H1 (cell line): ENCODE measurements around the gene FAM221B. TPM values are rescaled to one million over a fixed set of nuclear protein-coding genes. Genes with fewer than 3 reads are reported as not detected.
A peak's percentile ranks its signal among the peaks of the same experiment; 100 is the strongest.

ENCODE experiments used
- CTCF ChIA-PET: fragments of 300-600 bp; sonication (Branson Sonifier 250); formaldehyde crosslinking; loops from one replicate; lab custom pipeline; 2021; ENCODE audit not compliant: partially characterized antibody; lab: Charles Lee
- POLR2A ChIA-PET: fragments of 300-600 bp; sonication (Branson Sonifier 250); formaldehyde crosslinking; loops from one replicate; lab custom pipeline; 2021; ENCODE audit warnings: inconsistent platforms; ENCODE audit not compliant: partially characterized antibody; lab: Charles Lee
- DNase-seq, 2 experiments: peaks; one replicate each; pipeline versions ENCODE4 v3.0.0 to v3.0.0-alpha.2; 2010 to 2022; ENCODE audit warnings: low spot score in 2 of 2, low read depth in 1 of 2, mixed read lengths in 1 of 2
- FAIRE-seq: peaks from 2 replicates; lab custom pipeline; 2011; peaks lifted over from hg19 to GRCh38; lab: Jason Lieb, UNC
- H2AFZ ChIP-seq: 2 replicates; pipeline ENCODE4 v1.8.1; 2012; ENCODE audit warnings: low read length, inconsistent platforms
- H2AK5ac ChIP-seq: 2 replicates; pipeline ENCODE4 v1.6.1; 2013; ENCODE audit warnings: low read depth, low read length
- H2BK120ac ChIP-seq: replicated peaks from 2 replicates; pipeline ENCODE3; 2013; ENCODE audit warnings: low read depth, low read length, inconsistent platforms
- H2BK12ac ChIP-seq: 2 replicates; pipeline ENCODE4 v1.6.1; 2013; ENCODE audit warnings: low read depth, low read length
- H2BK15ac ChIP-seq: 2 replicates; pipeline ENCODE4 v1.6.1; 2013; ENCODE audit warnings: low read length
- H2BK20ac ChIP-seq: 2 replicates; pipeline ENCODE4 v1.6.1; 2013; ENCODE audit warnings: low read length
- H2BK5ac ChIP-seq: 2 replicates; pipeline ENCODE4 v1.6.1; 2013; ENCODE audit warnings: low read depth, low read length
- H3K14ac ChIP-seq: 2 replicates; pipeline ENCODE4 v1.6.1; 2013; ENCODE audit warnings: inconsistent platforms; ENCODE audit not compliant: insufficient read length
- H3K18ac ChIP-seq: 2 replicates; pipeline ENCODE4 v1.6.1; 2013; ENCODE audit warnings: low read length; ENCODE audit errors: extremely low read depth
- H3K23ac ChIP-seq: 2 replicates; pipeline ENCODE4 v1.6.1; 2013; ENCODE audit warnings: inconsistent platforms; ENCODE audit not compliant: insufficient read length
- H3K23me2 ChIP-seq: 2 replicates; pipeline ENCODE4 v1.6.1; 2013; ENCODE audit warnings: low read depth, low read length
- H3K27ac ChIP-seq: 2 replicates; pipeline ENCODE4 v1.6.1; 2011; ENCODE audit warnings: low read depth, low read length, inconsistent platforms
- H3K27me3 ChIP-seq, 4 experiments: replicated peaks in 1 of 4; 1 replicate in 1 of 4; 2 replicates in 3 of 4; pipeline versions ENCODE4 v1.6.1 to v1.8.1; 2011 to 2013; ENCODE audit warnings: low read length in 3 of 4, mild to moderate bottlenecking in 3 of 4, inconsistent platforms in 2 of 4, mixed read lengths in 2 of 4, moderate library complexity in 1 of 4; ENCODE audit not compliant: control insufficient read depth in 3 of 4, insufficient read depth in 3 of 4; ENCODE audit errors: extremely low read depth in 1 of 4
- H3K36me3 ChIP-seq, 4 experiments: 2 replicates each; pipeline versions ENCODE4 v1.6.1 to v1.8.1; 2011 to 2013; ENCODE audit warnings: mild to moderate bottlenecking in 4 of 4, low read length in 3 of 4, moderate library complexity in 2 of 4, control low read depth in 1 of 4, inconsistent platforms in 1 of 4; ENCODE audit not compliant: insufficient read depth in 4 of 4, control insufficient read depth in 2 of 4
- H3K4ac ChIP-seq: replicated peaks from 2 replicates; pipeline ENCODE3; 2013; ENCODE audit warnings: low read length, low read depth, mixed read lengths, inconsistent platforms; ENCODE audit not compliant: insufficient read length
- H3K4me1 ChIP-seq, 4 experiments: replicated peaks in 1 of 4; 1 replicate in 1 of 4; 2 replicates in 3 of 4; pipeline versions ENCODE4 v1.6.1 to v1.8.1; 2011 to 2013; ENCODE audit warnings: low read length in 3 of 4, inconsistent platforms in 2 of 4, mixed read lengths in 1 of 4; ENCODE audit not compliant: insufficient read depth in 4 of 4, control insufficient read depth in 3 of 4
- H3K4me2 ChIP-seq, 2 experiments: 2 replicates each; pipeline versions ENCODE4 v1.6.1 to v1.8.1; 2011 to 2013; ENCODE audit warnings: low read depth in 2 of 2, low read length in 2 of 2, control low read depth in 1 of 2, inconsistent platforms in 1 of 2, mild to moderate bottlenecking in 1 of 2; ENCODE audit not compliant: insufficient read depth in 1 of 2
- H3K4me3 ChIP-seq, 4 experiments: fragments of 200-600, 300-600 bp in 1 of 4; sonication (generic), shearing (Covaris generic), sonication (Bioruptor Twin) in 1 of 4; 2 replicates each; pipeline versions ENCODE4 v1.5.1 to v1.8.1; 2011 to 2016; ENCODE audit warnings: low read length in 4 of 4, low read depth in 3 of 4, control low read depth in 2 of 4, inconsistent platforms in 2 of 4, mild to moderate bottlenecking in 2 of 4, mixed read lengths in 1 of 4, moderate library complexity in 1 of 4; ENCODE audit not compliant: insufficient read depth in 2 of 4; ENCODE audit errors: extremely low read depth in 1 of 4
- H3K56ac ChIP-seq: replicated peaks from 2 replicates; pipeline ENCODE3; 2013; ENCODE audit warnings: low read depth, mild to moderate bottlenecking, mixed read lengths, low read length, inconsistent platforms; ENCODE audit not compliant: insufficient read length
- H3K79me1 ChIP-seq: 2 replicates; pipeline ENCODE4 v1.6.1; 2013; ENCODE audit warnings: low read depth, low read length, control low read depth
- H3K79me2 ChIP-seq, 2 experiments: 2 replicates each; pipeline versions ENCODE4 v1.6.1 to v1.8.1; 2012 to 2013; ENCODE audit warnings: low read length in 2 of 2, mild to moderate bottlenecking in 2 of 2, inconsistent platforms in 1 of 2; ENCODE audit not compliant: insufficient read depth in 2 of 2, control insufficient read depth in 1 of 2
- H3K9ac ChIP-seq, 4 experiments: replicated peaks in 1 of 4; 1 replicate in 1 of 4; 2 replicates in 3 of 4; pipeline versions ENCODE4 v1.6.1 to v1.8.1; 2011 to 2013; ENCODE audit warnings: low read depth in 3 of 4, low read length in 3 of 4, control low read depth in 2 of 4, mild to moderate bottlenecking in 2 of 4, moderate library complexity in 2 of 4, inconsistent platforms in 1 of 4; ENCODE audit errors: extremely low read depth in 1 of 4
- H3K9me3 ChIP-seq, 2 experiments: 2 replicates each; pipeline versions ENCODE4 v1.6.1 to v1.8.1; 2012 to 2013; ENCODE audit warnings: mild to moderate bottlenecking in 2 of 2, moderate library complexity in 2 of 2, control low read depth in 1 of 2, inconsistent platforms in 1 of 2, low read depth in 1 of 2, low read length in 1 of 2, mixed read lengths in 1 of 2; ENCODE audit not compliant: insufficient read depth in 2 of 2
- H4K20me1 ChIP-seq, 2 experiments: replicated peaks in 1 of 2; 2 replicates each; pipeline versions ENCODE3 to v1.8.1; 2011 to 2013; ENCODE audit warnings: inconsistent platforms in 2 of 2, low read length in 2 of 2, mild to moderate bottlenecking in 1 of 2; ENCODE audit not compliant: insufficient read depth in 2 of 2, control insufficient read depth in 1 of 2
- H4K5ac ChIP-seq: 2 replicates; pipeline ENCODE4 v1.6.1; 2013; ENCODE audit warnings: low read length, low read depth, mixed read lengths, inconsistent platforms; ENCODE audit not compliant: insufficient read length
- H4K8ac ChIP-seq: 2 replicates; pipeline ENCODE4 v1.8.0; 2013; ENCODE audit warnings: mild to moderate bottlenecking, moderate library complexity, low read length, inconsistent platforms; ENCODE audit not compliant: insufficient read depth; ENCODE audit errors: extremely low read depth
- H4K91ac ChIP-seq: replicated peaks from 2 replicates; pipeline ENCODE3; 2013; ENCODE audit warnings: low read length, mixed read lengths, inconsistent platforms; ENCODE audit not compliant: insufficient read length
- ASH2L ChIP-seq: fragments of 200-600, 300-600 bp; sonication (generic); IDR thresholded peaks from one replicate; pipeline ENCODE4 v1.7.1; 2017; ENCODE audit warnings: low read length
- ATF3 ChIP-seq: IDR thresholded peaks from 2 replicates; pipeline ENCODE4 v1.6.1; 2011; ENCODE audit warnings: low read depth, mild to moderate bottlenecking, low read length; ENCODE audit not compliant: insufficient read depth
- CHD2 ChIP-seq: IDR thresholded peaks from 2 replicates; pipeline ENCODE4 v1.6.1; 2012; ENCODE audit warnings: low read length, improper control_type of control experiment
- EP300 ChIP-seq, 2 experiments: IDR thresholded peaks; 1 replicate in 1 of 2; 2 replicates in 1 of 2; pipeline ENCODE4 v1.6.1; 2011 to 2012; ENCODE audit warnings: low read depth in 2 of 2, low read length in 2 of 2, mild to moderate bottlenecking in 2 of 2, borderline replicate concordance in 1 of 2, inconsistent platforms in 1 of 2, moderate library complexity in 1 of 2
- FOSL1 ChIP-seq: IDR thresholded peaks from 2 replicates; pipeline ENCODE4 v1.6.1; 2011; ENCODE audit warnings: mild to moderate bottlenecking, low read depth, low read length, moderate library complexity; ENCODE audit not compliant: insufficient read depth
- HDAC6 ChIP-seq: IDR thresholded peaks from one replicate; pipeline ENCODE4 v1.7.1; 2012; ENCODE audit warnings: low read depth, mild to moderate bottlenecking, inconsistent platforms, low read length, moderate library complexity
- JUND ChIP-seq: IDR thresholded peaks from 2 replicates; pipeline ENCODE4 v1.6.1; 2011; ENCODE audit warnings: mild to moderate bottlenecking, improper control_type of control experiment, low read length
- KDM4A ChIP-seq: IDR thresholded peaks from one replicate; pipeline ENCODE4 v1.7.1; 2012; ENCODE audit warnings: low read depth, mild to moderate bottlenecking, moderate library complexity, low read length, inconsistent platforms; ENCODE audit not compliant: severe bottlenecking
- KDM5A ChIP-seq: fragments of 200-600 bp; IDR thresholded peaks from 2 replicates; pipeline ENCODE4 v1.7.1; 2012; ENCODE audit warnings: mild to moderate bottlenecking, low read length, inconsistent platforms, mixed read lengths
- MAFK ChIP-seq: IDR thresholded peaks from 2 replicates; pipeline ENCODE4 v1.6.1; 2012; ENCODE audit warnings: low read depth, mild to moderate bottlenecking, improper control_type of control experiment, low read length
- POLR2A ChIP-seq, 2 experiments: IDR thresholded peaks; 1 replicate in 1 of 2; 2 replicates in 1 of 2; pipeline ENCODE4 v1.6.1; 2011; ENCODE audit warnings: low read depth in 2 of 2, low read length in 2 of 2, mild to moderate bottlenecking in 2 of 2; ENCODE audit errors: control extremely low read depth in 1 of 2
- SIRT6 ChIP-seq: IDR thresholded peaks from one replicate; pipeline ENCODE4 v1.7.1; 2012; ENCODE audit warnings: low read length, inconsistent platforms
- YY1 ChIP-seq: IDR thresholded peaks from 2 replicates; pipeline ENCODE4 v1.6.1; 2011; ENCODE audit warnings: low read depth, mild to moderate bottlenecking, low read length
- ZNF274 ChIP-seq: IDR thresholded peaks from 2 replicates; pipeline ENCODE4 v1.7.0; 2012; ENCODE audit warnings: low read length, borderline replicate concordance; ENCODE audit errors: extremely low read depth
- WGBS, 2 experiments: shearing (Covaris generic) in 1 of 2; methylation state at CpG; one replicate each; pipeline versions ENCODE4 v1.1.6 to v1.1.7; 2013 to 2015; ENCODE audit warnings: low lambda C conversion rate in 2 of 2, mixed read lengths in 2 of 2, inconsistent platforms in 1 of 2, low coverage in 1 of 2, missing lambda C conversion rate in 1 of 2; ENCODE audit not compliant: insufficient replicate concordance in 2 of 2, insufficient coverage in 1 of 2, insufficient read length in 1 of 2; ENCODE audit errors: extremely low coverage in 1 of 2, missing lambda C conversion rate in 1 of 2; 5-methylcytosine and 5-hydroxymethylcytosine counted together
- polyA plus RNA-seq, 7 experiments: library from polyadenylated mRNA; depleted of rRNA in 3 of 7; stranded (reverse) in 5 of 7; unstranded in 2 of 7; fragments of >200 nt in 5 of 7; fragments of 200-250 nt in 2 of 7; gene quantifications; 1 replicate in 5 of 7; 2 replicates in 1 of 7; 4 replicates in 1 of 7; pipeline versions ENCODE4 v1.2.1 to v1.2.3, GENCODE V29; 2011 to 2013; ENCODE audit warnings: missing spikeins in 2 of 7, mixed read lengths in 2 of 7
- total RNA-seq: library from RNA; stranded (reverse); fragmentation: NEBNext Ultra II Directional; extraction: Animal tissue kit (Norgen Biotek cat#: 25700); gene quantifications from 2 replicates; pipeline ENCODE4 v1.2.1, GENCODE V29; 2021

FAM221B gene
- total and polyA plus RNA-seq, 2 of the 8 experiments (the other 6 are each of a cell fraction or from before 2014, with no cell fraction given) = not detected

DNA sequence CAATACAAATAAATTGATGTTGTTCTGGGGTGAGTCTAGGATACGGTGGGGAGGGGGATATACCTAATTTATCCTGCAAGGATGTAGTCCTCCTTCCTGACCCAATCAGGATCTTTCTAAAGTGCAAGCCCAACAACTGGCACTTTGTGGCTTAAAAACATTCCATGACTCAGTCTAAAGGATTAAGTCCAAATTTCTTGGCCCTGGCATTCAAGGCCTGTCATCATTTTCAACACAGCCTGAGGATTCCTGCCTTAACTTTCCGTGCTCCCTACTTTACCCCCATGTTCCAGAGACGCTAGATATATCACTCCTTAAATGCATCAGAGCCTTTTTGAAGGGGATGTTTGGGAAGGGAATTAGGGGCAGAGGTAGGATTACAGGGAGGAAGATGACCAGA lies 1.0 kb downstream of the FAM221B start:
- Histone ChIP-seq H4K91ac (no peak overlapping the region), H2BK15ac (peak overlapping the region; percentile 46; the same call in 1 of the 2 replicates), H4K20me1 (no peaks in the 10 kb centered on the region), H2AK5ac (no peak overlapping the region)
- no peak for DNase-seq
- TF ChIP-seq HDAC6 (no peak), ATF3 (no peak), ASH2L (no peak), KDM4A (no peak), POLR2A (IDR thresholded peaks at IDR 0.05; ENCODE audit: control extremely low read depth in 1 of 2, low read depth in 2 of 2, low read length in 2 of 2) (no peak), EP300 (IDR thresholded peaks at IDR 0.05; ENCODE audit: borderline replicate concordance in 1 of 2, low read depth in 2 of 2, low read length in 2 of 2) (no peak), FOSL1 (no peak), JUND (no peak), SIRT6 (no peak), CHD2 (no peak), KDM5A (no peak), YY1 (no peak), ZNF274 (no peak), MAFK (no peak)
- TF ChIP-seq, all 59 proteins: peak for 0
- Histone ChIP-seq H3K4ac (no peak overlapping the region), H3K56ac (no peak overlapping the region), H2BK20ac (no peak overlapping the region), H3K79me1 (no peaks in the 10 kb centered on the region), H3K23me2 (peaks cover 10% of the 10 kb centered on the region), H3K27me3 (no peaks in the 10 kb centered on the region), H3K4me3 (no peak overlapping the region), H3K27ac (no peak overlapping the region), H3K79me2 (no peaks in the 10 kb centered on the region), H3K4me1 (peaks cover 2 to 18% (median 9%) of the 10 kb centered on the region in 4 experiments; a peak in 6 of 7 replicates), H2BK5ac (no peak overlapping the region), H3K18ac (no peak overlapping the region), H3K4me2 (no peak overlapping the region), H2BK120ac (no peak overlapping the region), H3K14ac (no peak overlapping the region), H2AFZ (no peak overlapping the region), H3K9ac (no peak overlapping the region), H4K8ac (no peak overlapping the region), H3K23ac (no peak overlapping the region), H3K9me3 (no peaks in the 10 kb centered on the region), H4K5ac (no peak overlapping the region), H3K36me3 (no peaks in the 10 kb centered on the region), H2BK12ac (no peak overlapping the region)
- CTCF ChIA-PET = interaction anchor here (0.6 to 10.6 kb wide), 9 partner anchors 14 to 187 kb away, joined by 3 to 172 read pairs (median 14); partner anchors contain the start of genes GBA2, HINT2, RGP1 and SPAG8
- POLR2A ChIA-PET = interaction anchor here (1.9 to 2.7 kb wide), 3 partner anchors 13 to 36 kb away, joined by 4 to 13 read pairs (median 6); partner anchors contain the start of genes HINT2, NPR2 and SPAG8
- 90% methylated on average over 3 of the region's 3 CpGs; no CpG with 5 or more reads in 1 of the 2 experiments for WGBS, 2 experiments
- FAIRE-seq = no peak
